ENCODE results near the gene TUT4. TPM values are rescaled to one million over a fixed set of nuclear protein-coding genes. Genes with fewer than 3 reads are reported as not detected.

Gene TUT4
- total and polyA plus RNA-seq, 2 experiments from 2014 or later = 69.9 to 116 TPM

- Histone ChIP-seq H4K20me1 (replicated peaks; ENCODE audit: insufficient read depth) (no peaks in the 10 kb centered on the region), H3K36me3 (ENCODE audit: insufficient read depth) (no peaks in the 10 kb centered on the region), H3F3A (replicated peaks; ENCODE audit: low read depth) (no peaks in the 10 kb centered on the region), H3K27me3 (ENCODE audit: insufficient read depth) (0 out of 2 replicates have a peak, but pooled peaks cover 2% of the 10 kb centered on the region), H3K4me3 (no peak overlapping the region), H3K9me2 (ENCODE audit: insufficient read depth) (no peaks in the 10 kb centered on the region), H3K27ac (ENCODE audit: low read depth) (no peak overlapping the region), H3K4me1 (ENCODE audit: insufficient read depth) (peaks cover 1% of the 10 kb centered on the region; the same call in 1 of the 2 replicates), H3K4me2 (no peak overlapping the region), H3K79me2 (replicated peaks; ENCODE audit: insufficient read depth) (no peaks in the 10 kb centered on the region), H2AFZ (peak overlapping the region; percentile 69)
- no peaks in the 10 kb centered on the region for H3K36me3 Mint-ChIP-seq (ENCODE audit: low read depth)
- no peak overlapping the region for H3K27ac Mint-ChIP-seq
- ATAC-seq (no peak), DNase-seq (ENCODE audit: low spot score) (no peak)
- no peak overlapping the region for H3K4me3 Mint-ChIP-seq
- H3K27me3 Mint-ChIP-seq (ENCODE audit: insufficient read depth, low read depth, poor library complexity) = peaks cover 5% of the 10 kb centered on the region
- peaks cover 5% of the 10 kb centered on the region for H3K4me1 Mint-ChIP-seq
- H3K9me3 Mint-ChIP-seq = peaks cover 3% of the 10 kb centered on the region; the same call in 1 of the 3 replicates
- TF ChIP-seq EZH2phosphoT487 (IDR thresholded peaks at IDR 0.05; ENCODE audit: unreplicated experiment) = no peak
- no peak for TF ChIP-seq REST (IDR thresholded peaks at IDR 0.05; ENCODE audit: unreplicated experiment)
- no peak for TF ChIP-seq ZNF462 (CRISPR knock-in tag; IDR thresholded peaks at IDR 0.05)
- TF ChIP-seq ETS1 (IDR thresholded peaks at IDR 0.05) = no peak
- no peak for TF ChIP-seq POLR2AphosphoS5 (IDR thresholded peaks at IDR 0.05; ENCODE audit: low read depth)
- TF ChIP-seq ZNF331 (CRISPR knock-in tag; IDR thresholded peaks at IDR 0.05; ENCODE audit: low read depth) = no peak
- no peak for TF ChIP-seq EZH2 (IDR thresholded peaks at IDR 0.05; ENCODE audit: low read depth, unreplicated experiment)
- no peak for TF ChIP-seq JUNB (IDR thresholded peaks at IDR 0.05; ENCODE audit: unreplicated experiment)
- no peak for TF ChIP-seq STAT1 (IDR thresholded peaks at IDR 0.05; ENCODE audit: unreplicated experiment)
- TF ChIP-seq ZNF114 (CRISPR knock-in tag; IDR thresholded peaks at IDR 0.05) = no peak
- no peak for TF ChIP-seq NANOG (IDR thresholded peaks at IDR 0.05; ENCODE audit: borderline replicate concordance)
- no peak for TF ChIP-seq CTCF (conservative IDR thresholded peaks at IDR 0.05; ENCODE audit: low read depth in 2 of 2)
- TF ChIP-seq CREB1 (CRISPR knock-in tag; IDR thresholded peaks at IDR 0.05; ENCODE audit: low read depth) = no peak
Observed at GRCh38 chr1:52595061-52595460, 42.2 kb upstream of the TUT4 start.

Measured in GM23338 (cell line).